BE2C (cell line): ENCODE measurements around the gene HLCS.

Experiments
- DNase-seq: peaks from one replicate; pipeline ENCODE4 v3.0.0-alpha.2; 2020
- H3K27me3 ChIP-seq: fragments of 250-450 bp; sonication (Bioruptor Pico); 2 replicates; pipeline ENCODE4 v1.5.1; 2020; ENCODE audit warnings: mild to moderate bottlenecking
- H3K36me3 ChIP-seq: fragments of 250-450 bp; sonication (Bioruptor Pico); 2 replicates; pipeline ENCODE4 v1.5.1; 2020; ENCODE audit warnings: mild to moderate bottlenecking
- H3K4me1 ChIP-seq: fragments of 250-450 bp; sonication (Bioruptor Pico); 2 replicates; pipeline ENCODE4 v1.5.1; 2020
- H3K4me3 ChIP-seq: 2 replicates; pipeline ENCODE4 v1.5.1; 2011; ENCODE audit warnings: low read depth, low read length
- H3K9me3 ChIP-seq: fragments of 250-450 bp; sonication (Bioruptor Pico); 2 replicates; pipeline ENCODE4 v1.5.1; 2020
- CTCF ChIP-seq: IDR thresholded peaks from 2 replicates; pipeline ENCODE4 v1.5.1; 2012; ENCODE audit warnings: mild to moderate bottlenecking, low read depth, low read length

The HLCS gene

DNA sequence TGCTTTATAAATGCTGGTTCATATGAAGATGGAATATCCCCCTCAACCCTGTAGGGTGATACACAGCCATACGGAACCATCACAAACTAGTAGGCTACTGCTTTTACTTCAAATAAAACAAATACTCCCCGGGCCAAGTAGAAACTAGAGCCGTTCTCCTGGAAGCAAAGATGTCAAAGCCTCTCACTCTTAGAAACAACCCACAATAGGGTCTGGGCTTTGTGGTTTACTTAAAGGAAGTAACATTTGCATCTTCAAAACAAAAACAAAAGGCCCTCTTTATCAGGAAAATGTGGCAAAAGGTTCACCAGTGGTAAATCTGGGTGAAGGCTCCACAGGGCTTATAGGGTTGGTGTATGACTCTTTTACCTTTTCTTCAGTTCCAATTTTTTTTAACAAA, 49.8 kb downstream of the HLCS start:
- DNase-seq: no peak
- no peaks in the 10 kb centered on the region for H3K27me3 ChIP-seq
- no peaks in the 10 kb centered on the region for H3K36me3 ChIP-seq
- H3K4me3 ChIP-seq: no peak overlapping the region
- no peak for TF ChIP-seq CTCF
- H3K9me3 ChIP-seq: no peaks in the 10 kb centered on the region
- H3K4me1 ChIP-seq: no peaks in the 10 kb centered on the region

GRCh38 chr21:36915696-36916245, 50.7 kb downstream of the HLCS start:
- no peak for DNase-seq
- TF ChIP-seq CTCF: no peak
- no peaks in the 10 kb centered on the region for H3K36me3 ChIP-seq
- no peaks in the 10 kb centered on the region for H3K9me3 ChIP-seq
- peaks cover 5% of the 10 kb centered on the region; the same call in 1 of the 2 replicates for H3K4me1 ChIP-seq
- no peaks in the 10 kb centered on the region for H3K27me3 ChIP-seq
- no peak overlapping the region for H3K4me3 ChIP-seq

- DNase-seq: no peak
- no peaks in the 10 kb centered on the region for H3K27me3 ChIP-seq
- H3K4me1 ChIP-seq: peaks cover 7% of the 10 kb centered on the region; the same call in 1 of the 2 replicates
- H3K36me3 ChIP-seq: no peaks in the 10 kb centered on the region
- no peak for TF ChIP-seq CTCF
- H3K9me3 ChIP-seq: no peaks in the 10 kb centered on the region
- H3K4me3 ChIP-seq: no peak overlapping the region
Measured at GRCh38 chr21:36915014-36915695, 51.3 kb downstream of the HLCS start.

DNA sequence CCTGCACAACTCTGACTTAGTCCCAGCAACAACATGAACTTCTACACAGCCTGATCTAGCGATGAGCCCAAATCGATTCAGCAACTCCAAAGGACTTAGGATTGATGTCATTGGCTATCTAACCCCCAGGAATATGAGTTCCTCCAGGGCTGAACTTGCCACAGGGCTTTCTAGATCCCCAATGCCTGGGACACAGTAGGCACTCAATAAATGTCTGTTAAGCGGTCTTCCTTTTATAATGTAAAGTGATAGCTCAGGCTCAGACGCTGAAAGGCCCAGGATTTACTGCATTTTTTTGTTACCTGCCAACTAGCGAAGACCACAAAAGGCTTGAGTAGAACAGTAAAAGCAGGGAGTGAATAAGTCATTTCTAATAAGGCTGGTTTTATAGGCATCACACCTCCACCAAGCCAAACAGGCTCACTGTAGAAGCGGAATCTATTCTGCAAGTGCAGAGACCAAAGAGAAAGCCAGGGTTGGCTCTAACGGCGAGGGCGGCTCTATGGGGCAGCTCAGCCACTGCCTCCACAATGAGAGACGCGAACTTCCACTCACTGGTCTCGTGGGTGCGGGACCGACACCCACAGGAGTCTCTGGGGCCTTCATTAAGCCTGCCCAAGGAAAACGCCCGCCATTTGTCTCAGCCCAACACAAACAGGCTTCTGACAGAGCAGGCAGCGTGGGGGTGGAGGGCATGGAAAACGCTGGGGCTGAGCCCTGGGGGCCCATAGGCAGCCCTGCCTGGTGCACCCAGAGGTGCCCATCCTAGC, 52.0 kb downstream of the HLCS start:
- no peak for DNase-seq
- no peak for TF ChIP-seq CTCF
- H3K4me1 ChIP-seq: peaks cover 7% of the 10 kb centered on the region; the same call in 1 of the 2 replicates

DNA sequence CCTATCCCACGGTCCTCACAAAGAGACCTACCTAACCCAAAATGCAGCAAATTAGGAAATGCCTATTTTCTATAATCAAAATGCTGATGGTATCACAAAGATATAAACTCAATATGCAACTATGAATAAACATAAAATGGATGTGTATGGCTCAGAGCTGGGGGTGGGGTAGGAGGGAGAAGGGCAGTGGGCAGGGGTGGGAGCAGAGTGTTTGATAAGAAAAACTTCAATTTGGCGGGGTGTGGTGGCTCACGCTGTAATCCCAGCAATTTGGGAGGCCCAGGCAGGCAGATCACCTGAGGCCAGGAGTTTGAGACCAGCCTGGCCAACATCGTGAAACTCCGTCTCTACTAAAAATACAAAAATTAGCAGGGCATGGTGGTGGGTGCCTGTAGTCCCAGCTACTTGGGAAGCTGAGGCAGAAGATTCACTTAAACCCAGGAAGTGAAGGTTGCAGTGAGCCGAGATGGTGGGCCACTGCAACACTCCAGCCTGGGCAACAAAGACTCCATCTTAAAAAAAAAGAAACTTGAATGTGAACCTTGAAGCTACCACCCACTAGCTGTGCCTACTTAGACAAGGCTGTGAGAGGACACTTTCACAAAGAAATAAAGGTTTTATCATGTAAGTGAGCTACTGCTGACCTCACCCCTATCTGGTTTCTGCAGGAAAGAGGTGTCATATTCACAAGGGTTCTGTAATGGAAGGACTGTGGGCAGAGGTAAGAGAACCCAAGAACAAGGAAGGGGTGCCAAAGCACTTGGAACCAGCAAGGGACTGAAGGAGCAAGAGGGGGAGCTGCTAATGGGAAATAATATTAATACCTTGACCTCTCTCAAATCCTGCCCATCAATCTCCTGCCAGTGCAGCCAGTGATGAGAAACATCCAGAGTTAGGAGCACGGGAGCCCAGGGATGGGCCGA, 53.0 kb downstream of the HLCS start:
- H3K27me3 ChIP-seq: no peaks in the 10 kb centered on the region
- no peak for TF ChIP-seq CTCF
- DNase-seq: no peak
- peaks cover 7% of the 10 kb centered on the region; the same call in 1 of the 2 replicates for H3K4me1 ChIP-seq
- H3K36me3 ChIP-seq: no peaks in the 10 kb centered on the region
- no peaks in the 10 kb centered on the region for H3K9me3 ChIP-seq
- no peak overlapping the region for H3K4me3 ChIP-seq

More for the DNA sequence above, 52.0 kb downstream of the HLCS start:
- H3K4me3 ChIP-seq: no peak overlapping the region
- no peaks in the 10 kb centered on the region for H3K27me3 ChIP-seq
- no peaks in the 10 kb centered on the region for H3K9me3 ChIP-seq
- no peaks in the 10 kb centered on the region for H3K36me3 ChIP-seq
